Neural cell (in vitro differentiated cells): ENCODE results near the gene LUC7L.

Experiments used
- CTCF ChIP-seq: fragments of 450-650 bp; IDR thresholded peaks from 2 replicates; pipeline ENCODE4 v1.5.1; 2014; ENCODE audit warnings: antibody characterized with exemption, mild to moderate bottlenecking, moderate library complexity; ENCODE audit not compliant: poor library complexity, severe bottlenecking
- EP300 ChIP-seq: fragments of 450-650 bp; conservative IDR thresholded peaks from 2 replicates; pipeline ENCODE4 v1.6.1; 2014; ENCODE audit warnings: antibody characterized with exemption, mild to moderate bottlenecking, moderate library complexity; ENCODE audit not compliant: poor library complexity, severe bottlenecking
- EZH2 ChIP-seq: fragments of 200-600, 300-800 bp; shearing (Covaris generic), sonication (generic); IDR thresholded peaks from 2 replicates; pipeline ENCODE4 v1.6.1; 2014; ENCODE audit warnings: antibody characterized with exemption, low read length, borderline replicate concordance, mild to moderate bottlenecking; ENCODE audit not compliant: insufficient read depth, poor library complexity, severe bottlenecking
- POLR2AphosphoS5 ChIP-seq: IDR thresholded peaks from 2 replicates; pipeline ENCODE4 v1.6.1; 2012
- REST ChIP-seq: IDR thresholded peaks from 2 replicates; pipeline ENCODE4 v1.6.1; 2012; ENCODE audit warnings: borderline replicate concordance
- SMC3 ChIP-seq: fragments of 450-650 bp; conservative IDR thresholded peaks from 2 replicates; pipeline ENCODE4 v1.6.1; 2014; ENCODE audit warnings: antibody characterized with exemption, mild to moderate bottlenecking, moderate library complexity; ENCODE audit not compliant: poor library complexity
- TAF1 ChIP-seq: IDR thresholded peaks from 2 replicates; pipeline ENCODE4 v1.6.1; 2012; ENCODE audit warnings: low read depth

GRCh38 chr16:229731-230281, 557 bp upstream of the LUC7L start:
- TF ChIP-seq POLR2AphosphoS5, result no peak
- TF ChIP-seq CTCF, result no peak
- TF ChIP-seq EZH2, result no peak
- TF ChIP-seq TAF1, result no peak
- no peak for TF ChIP-seq EP300
- no peak for TF ChIP-seq SMC3
- no peak for TF ChIP-seq REST
